CD1c-positive myeloid dendritic cell (primary cell): ENCODE data around the gene TTYH2.

Source experiments
- DNase-seq: peaks from one replicate; pipeline ENCODE4 v3.0.0-alpha.2; 2016; ENCODE audit errors: extremely low spot score

The TTYH2 gene

DNA sequence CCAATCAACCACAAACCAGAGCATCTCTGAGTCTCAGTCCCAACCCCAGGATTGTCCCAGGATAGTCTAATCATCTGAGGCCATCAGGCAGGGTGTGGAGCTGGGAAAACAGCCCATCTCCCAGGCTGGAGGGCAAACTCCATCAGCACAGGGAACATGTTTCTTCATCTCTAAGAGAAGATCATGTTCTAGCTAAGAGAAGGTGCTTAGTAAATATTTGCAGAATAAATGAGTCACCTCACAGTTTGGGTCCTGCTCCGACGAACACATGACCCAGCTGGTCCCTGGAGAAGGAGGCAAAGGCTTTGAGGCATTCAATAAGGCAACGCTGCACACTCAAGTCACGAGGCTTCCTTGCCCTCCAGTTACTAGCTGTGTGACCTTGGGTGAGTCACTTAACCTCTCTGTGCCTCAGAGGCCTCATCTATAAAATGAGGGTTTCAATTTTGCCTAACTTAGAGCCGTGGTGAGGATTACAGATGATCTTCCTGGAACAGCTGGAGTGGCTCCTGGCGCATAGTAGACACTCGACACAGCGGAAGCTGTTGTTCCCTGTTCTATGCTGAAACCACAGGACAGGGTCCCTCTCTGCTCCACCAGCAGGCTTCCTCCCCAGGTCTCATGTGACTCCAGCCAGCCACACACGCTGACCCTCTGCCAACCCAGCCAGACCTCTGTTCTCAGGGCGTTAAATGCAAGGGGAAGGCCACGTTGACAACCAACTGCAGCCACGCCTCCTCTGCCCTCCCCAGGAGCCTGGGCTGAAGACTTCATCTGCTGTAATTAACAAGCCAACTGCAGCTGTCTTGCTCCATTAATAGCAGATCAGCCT, 20.2 kb upstream of the TTYH2 start:
- peak; percentile 81 for DNase-seq

DNA sequence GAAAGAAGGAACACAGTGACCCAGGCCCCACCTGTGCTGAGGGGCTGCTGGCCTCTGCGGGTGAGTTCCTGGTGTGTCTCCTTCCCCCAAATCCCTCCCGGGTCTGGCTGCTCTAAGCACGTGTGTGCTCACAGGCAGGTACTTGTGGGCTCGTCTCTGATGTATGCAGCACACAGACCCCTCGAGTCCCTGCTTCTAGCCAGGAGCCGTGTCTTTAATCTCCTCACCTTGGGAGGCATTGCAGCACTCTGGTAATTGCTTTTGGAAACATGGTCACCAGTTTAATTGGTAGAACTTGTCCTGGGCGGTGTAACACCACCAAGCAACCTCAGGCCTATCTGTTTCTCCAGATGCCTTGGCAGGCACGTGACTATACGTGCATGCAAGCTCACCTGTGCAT, 18.7 kb upstream of the TTYH2 start:
- DNase-seq: no peak

DNA sequence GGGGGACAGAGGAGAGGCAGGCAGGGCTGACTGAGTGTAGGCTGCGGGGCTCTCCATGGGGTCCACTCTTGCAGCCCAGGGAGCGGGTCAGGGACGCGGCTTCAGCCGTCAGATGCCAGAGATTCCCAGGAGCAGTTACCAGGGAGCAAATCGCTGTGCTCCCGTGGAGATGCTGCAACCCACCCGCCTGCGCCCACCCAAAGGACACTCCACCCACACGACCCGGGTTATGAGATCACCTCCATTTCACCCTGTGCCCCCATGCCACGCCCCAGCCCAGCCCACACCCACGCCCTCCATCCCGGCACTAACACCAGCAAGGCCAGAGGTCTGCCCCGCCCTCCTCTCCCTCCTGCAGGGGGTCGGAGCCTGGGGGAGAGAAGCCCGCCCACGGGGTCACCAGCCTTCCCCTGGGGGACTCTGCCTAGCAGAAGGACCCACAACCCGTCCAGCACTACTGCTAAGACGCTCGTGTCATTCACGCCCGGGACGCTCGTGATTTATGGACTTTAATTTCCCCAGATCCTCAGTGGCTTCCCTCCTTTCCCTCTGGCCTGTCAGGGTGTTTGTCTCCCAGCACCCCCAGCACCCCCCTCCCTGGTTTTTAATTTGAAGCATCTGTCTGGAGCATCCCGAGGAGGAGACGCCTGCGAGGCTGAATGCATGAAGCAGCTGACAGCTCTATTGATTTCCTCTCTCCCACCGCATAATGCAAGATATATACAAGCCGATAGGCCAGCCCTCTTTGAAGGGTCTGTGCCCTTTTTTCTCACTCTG, 16.6 kb upstream of the TTYH2 start:
- DNase-seq: no peak

GRCh38 chr17:74197801-74198200, 15.6 kb upstream of the TTYH2 start:
- no peak for DNase-seq

GRCh38 chr17:74198694-74199093, 14.7 kb upstream of the TTYH2 start:
- no peak for DNase-seq

- peak; percentile 78 for DNase-seq
These were observed 13.9 kb upstream of the TTYH2 start for GRCh38 chr17:74199306-74200092.

GRCh38 chr17:74200112-74200511, 13.3 kb upstream of the TTYH2 start:
- DNase-seq: no peak

- DNase-seq: no peak
These were observed 12.1 kb upstream of the TTYH2 start for GRCh38 chr17:74201250-74201649.

DNA sequence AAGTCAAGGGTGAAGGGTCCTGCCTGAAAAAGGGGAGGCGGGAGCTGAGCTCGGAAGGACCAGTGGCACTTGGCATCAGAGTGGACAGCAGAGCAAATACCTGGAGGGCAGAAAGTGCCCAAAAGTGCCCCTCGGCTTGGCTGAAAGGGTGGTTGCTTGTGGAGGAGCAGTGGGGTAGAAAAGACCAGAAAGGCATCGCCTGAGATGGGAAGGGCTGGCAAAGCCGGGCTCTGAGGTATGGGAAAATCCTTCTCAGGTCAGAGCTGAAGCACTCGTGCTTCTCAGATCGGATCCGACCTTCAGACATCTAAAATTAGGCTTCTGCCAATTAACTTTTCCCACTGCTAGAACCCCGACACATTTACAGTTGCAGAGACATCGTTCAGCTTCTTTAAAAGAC, 11.4 kb upstream of the TTYH2 start:
- DNase-seq: no peak

- DNase-seq: no peak
These were observed 10.4 kb upstream of the TTYH2 start for GRCh38 chr17:74202938-74203337.

DNA sequence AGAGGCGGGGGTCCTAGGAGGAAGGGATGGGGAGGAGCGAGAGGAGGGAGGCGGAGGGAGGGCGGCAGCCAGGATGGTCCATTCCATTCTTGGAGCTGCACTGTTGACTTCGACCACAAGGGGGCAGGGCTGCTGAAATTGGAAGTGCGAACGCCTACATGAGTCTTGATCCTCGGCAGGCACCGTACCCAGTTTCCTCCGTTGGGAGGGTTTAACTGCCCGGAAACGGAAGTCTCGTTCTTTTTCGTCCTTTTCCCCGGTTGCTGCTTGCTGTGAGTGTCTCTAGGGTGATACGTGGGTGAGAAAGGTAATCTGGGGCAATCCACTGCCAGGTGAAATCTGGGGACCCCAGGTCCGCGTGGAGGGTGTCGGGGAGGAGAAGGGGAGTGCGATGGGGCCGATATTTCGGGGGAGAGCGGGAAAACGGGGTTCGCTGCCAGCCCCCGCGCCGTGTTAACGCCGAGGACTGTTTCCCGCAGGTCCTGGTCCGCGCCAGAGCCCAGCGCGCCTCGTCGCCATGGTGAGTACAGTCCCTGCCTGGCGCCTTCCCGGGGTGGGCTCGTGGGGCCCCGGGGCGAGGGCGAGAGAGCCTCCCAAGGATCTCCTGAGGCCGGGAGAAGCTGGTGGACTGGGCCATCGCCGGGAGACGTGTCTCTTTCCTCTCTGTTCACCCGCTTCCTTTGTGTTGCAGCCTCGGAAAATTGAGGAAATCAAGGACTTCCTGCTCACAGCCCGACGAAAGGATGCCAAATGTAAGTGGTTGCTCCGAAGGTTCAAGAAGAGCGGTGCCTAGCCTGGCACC, 9.7 kb upstream of the TTYH2 start, which contains the start of gene RPL38:
TSS of gene RPL38 (plus strand) at position 240 of the 802 bp plus-strand sequence. CDS start at position 518, 278 bp downstream.
- DNase-seq: peak; percentile 98

GRCh38 chr17:74204474-74204873, 8.9 kb upstream of the TTYH2 start:
- no peak for DNase-seq

DNA sequence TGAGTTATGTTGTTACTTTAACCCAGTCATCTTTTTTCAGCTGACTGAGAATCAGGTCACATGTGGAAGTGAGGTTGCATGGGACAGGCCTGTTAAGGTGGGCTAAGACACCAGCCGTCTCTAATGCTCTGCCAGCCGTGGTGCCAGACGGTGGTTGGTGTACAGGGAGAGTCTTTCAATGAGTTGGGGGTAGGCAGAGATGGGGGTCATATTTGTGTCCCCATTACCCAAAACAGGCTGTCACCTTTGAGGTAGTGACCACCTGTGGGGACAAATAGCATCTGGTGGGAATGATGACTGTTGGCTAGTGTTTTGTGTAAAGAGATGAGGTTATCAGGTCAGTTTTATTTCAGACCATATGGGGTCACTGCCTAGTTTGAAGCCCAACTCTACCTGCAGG, 8.1 kb upstream of the TTYH2 start:
- DNase-seq: no peak

DNA sequence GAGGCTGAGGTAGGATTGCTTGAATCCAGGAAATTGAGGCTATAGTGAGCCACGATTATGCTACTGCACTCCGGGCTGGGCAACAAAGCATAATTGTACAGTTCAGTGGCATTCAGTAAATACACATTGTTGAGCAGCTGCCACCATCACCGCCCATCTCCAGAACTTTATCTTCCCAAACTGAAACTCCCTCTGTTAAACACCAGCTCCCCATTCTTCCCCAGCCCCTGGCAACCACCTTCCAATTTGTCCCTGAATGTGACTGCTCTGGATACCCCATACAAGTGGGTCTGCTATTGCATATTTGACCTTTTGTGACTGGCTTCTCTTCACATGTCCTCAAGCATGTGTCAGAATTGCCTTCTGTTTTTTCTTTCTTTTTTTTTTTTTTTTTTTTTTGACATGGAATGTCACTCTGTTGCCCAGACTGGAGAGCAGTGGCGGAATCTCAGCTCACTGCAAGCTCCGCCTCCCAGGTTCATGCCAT, 7.0 kb upstream of the TTYH2 start:
- no peak for DNase-seq

DNA sequence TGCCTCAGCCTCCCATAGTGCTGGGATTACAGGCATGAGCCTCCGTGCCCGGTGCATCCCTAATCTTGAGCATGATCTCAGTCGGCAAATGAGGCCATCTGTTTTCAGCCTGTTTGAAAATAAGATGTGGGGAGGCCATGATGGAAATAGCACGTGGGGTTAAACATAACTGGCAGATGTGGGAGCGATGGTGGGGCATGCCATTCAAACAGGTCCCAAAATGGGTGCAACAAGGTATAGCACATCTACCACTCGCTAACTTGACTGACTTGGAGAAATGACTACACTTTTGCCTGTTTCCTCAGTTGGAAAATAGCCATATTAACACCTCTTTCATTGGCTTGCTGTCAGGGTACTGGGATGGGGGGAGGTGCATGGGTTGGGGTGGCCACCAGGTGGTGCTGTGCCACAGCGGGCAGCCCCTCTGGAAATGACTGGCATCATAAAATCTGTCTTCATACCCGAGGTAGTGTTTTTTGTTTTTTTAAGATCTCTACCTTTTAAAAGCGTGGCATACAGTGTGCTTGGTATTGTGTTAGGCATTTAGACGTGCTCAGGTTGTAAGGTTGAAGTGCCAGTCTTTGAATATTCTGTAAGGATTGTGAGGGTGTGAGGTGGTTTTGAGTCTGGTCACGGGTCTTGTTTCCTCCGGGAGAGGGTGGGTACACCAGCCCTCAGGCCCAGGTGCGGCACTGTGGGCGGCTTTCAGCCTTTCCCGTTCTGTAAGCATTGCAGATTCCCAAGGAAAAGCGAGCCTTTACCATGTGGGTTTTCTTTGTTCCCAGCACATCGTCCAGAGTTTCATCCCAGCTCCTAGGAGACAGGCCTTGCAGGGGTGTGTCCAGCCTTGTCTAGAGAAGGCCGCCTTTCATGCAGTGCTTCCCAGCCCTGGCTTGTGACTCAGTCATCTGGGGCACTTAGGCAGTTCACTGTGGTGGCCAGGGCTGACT, 2.9 kb upstream of the TTYH2 start:
- peak; percentile 76 for DNase-seq

- DNase-seq: peak; percentile 41
These were observed 2.0 kb upstream of the TTYH2 start for GRCh38 chr17:74211141-74211911.

DNA sequence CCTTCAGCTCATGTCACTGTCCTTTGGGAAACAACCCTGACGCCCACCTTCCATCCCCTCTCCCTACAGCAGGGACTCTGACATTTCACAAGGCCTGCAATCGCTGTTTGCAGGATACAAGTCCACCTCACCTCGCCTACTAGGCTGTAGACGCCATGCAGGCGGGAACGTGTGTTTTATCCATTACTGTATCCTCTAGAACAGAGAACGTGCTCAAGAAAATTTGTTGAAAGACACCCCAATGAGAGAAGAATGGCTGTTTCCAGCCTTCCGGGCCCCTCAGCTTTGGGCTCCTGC, 1.5 kb upstream of the TTYH2 start:
- DNase-seq: no peak

GRCh38 chr17:74212209-74212912, 1.0 kb upstream of the TTYH2 start:
- DNase-seq: peak; percentile 55

GRCh38 chr17:74213861-74214391, 555 bp downstream of the TTYH2 start:
- peak; percentile 69 for DNase-seq
